ENCODE results near the gene KCNAB2.

The KCNAB2 gene

GRCh38 chr1:6086358-6086757 lies 40.7 kb downstream of the KCNAB2 start:
- no peak overlapping the region for H3K27ac ChIP-seq
- TF ChIP-seq ZFX (IDR thresholded peaks at IDR 0.05; ENCODE audit: borderline replicate concordance) (no peak), CTCF (IDR thresholded peaks at IDR 0.05) (no peak)

- H3K27ac ChIP-seq: no peak overlapping the region
- TF ChIP-seq CTCF (IDR thresholded peaks at IDR 0.05): no peak
- TF ChIP-seq ZFX (IDR thresholded peaks at IDR 0.05; ENCODE audit: borderline replicate concordance): no peak
Measured at GRCh38 chr1:6086762-6087376, 41.2 kb downstream of the KCNAB2 start.

- no peak for TF ChIP-seq CTCF (IDR thresholded peaks at IDR 0.05)
- no peak for TF ChIP-seq ZFX (IDR thresholded peaks at IDR 0.05; ENCODE audit: borderline replicate concordance)
- no peak overlapping the region for H3K27ac ChIP-seq
Measured at GRCh38 chr1:6087377-6087772, 41.7 kb downstream of the KCNAB2 start.

DNA sequence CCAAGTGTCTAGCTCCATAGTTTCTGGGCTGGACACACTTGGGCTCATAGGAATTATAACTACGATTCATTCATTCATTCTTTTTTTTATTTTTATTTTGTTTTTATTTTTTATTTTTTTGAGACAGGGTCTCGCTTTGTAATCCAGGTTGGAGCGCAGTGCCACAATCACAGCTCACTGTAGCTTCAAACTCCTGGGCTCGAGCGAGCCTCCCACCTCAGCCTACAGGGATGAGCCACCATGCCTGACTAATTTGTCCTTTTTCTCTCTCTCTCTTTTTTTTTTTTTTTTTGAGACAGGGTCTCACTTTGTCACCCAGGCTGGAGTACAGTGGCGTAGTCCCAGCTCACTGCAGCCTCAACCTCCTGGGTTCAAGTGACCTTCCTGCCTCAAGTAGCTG lies 42.3 kb downstream of the KCNAB2 start:
- TF ChIP-seq CTCF (IDR thresholded peaks at IDR 0.05): no peak
- no peak for TF ChIP-seq ZFX (IDR thresholded peaks at IDR 0.05; ENCODE audit: borderline replicate concordance)
- no peak overlapping the region for H3K27ac ChIP-seq

DNA sequence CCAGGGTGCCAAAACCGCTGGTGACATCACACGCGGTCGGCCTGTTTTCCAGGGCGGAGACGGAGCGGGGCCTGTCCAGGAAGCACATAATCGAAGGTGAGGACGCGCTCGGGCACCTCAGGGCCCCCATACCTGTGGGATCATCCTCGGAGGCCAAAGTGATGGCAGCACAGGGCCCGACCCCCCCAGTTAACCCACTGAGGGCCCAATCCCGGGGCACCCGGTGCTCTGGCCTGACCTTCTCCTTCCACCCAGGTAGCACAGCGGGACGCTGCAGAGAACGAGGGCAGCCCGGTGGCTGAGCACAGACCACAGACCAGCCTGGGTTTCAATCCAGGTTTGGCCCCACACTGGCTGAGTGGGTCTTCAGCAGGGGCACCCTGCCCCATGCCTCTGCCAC lies 43.3 kb downstream of the KCNAB2 start:
- TF ChIP-seq ZFX (IDR thresholded peaks at IDR 0.05; ENCODE audit: borderline replicate concordance) (no peak), CTCF (IDR thresholded peaks at IDR 0.05) (no peak)

GRCh38 chr1:6090288-6090687 lies 44.6 kb downstream of the KCNAB2 start:
- no peak for TF ChIP-seq ZFX (IDR thresholded peaks at IDR 0.05; ENCODE audit: borderline replicate concordance)
- no peak for TF ChIP-seq CTCF (IDR thresholded peaks at IDR 0.05)
- H3K27ac ChIP-seq: no peak overlapping the region

More for the DNA sequence above, 43.3 kb downstream of the KCNAB2 start:
- H3K27ac ChIP-seq: no peak overlapping the region

- H3K27ac ChIP-seq: no peak overlapping the region
- no peak for TF ChIP-seq ZFX (IDR thresholded peaks at IDR 0.05; ENCODE audit: borderline replicate concordance)
- TF ChIP-seq CTCF (IDR thresholded peaks at IDR 0.05): no peak
Measured at GRCh38 chr1:6090996-6091822, 45.5 kb downstream of the KCNAB2 start.
